OCI-LY7 (cell line): Measurements from ENCODE around the gene MYBPHL.

Experiments used
- CTCF ChIP-seq: fragments of 200-600 bp; sonication (generic); conservative IDR thresholded peaks from 2 replicates; pipeline ENCODE4 v1.5.1; 2014; ENCODE audit warnings: mild to moderate bottlenecking, antibody characterized with exemption, low read length, moderate library complexity, mixed read lengths
- EZH2phosphoT487 ChIP-seq: fragments of 200-600 bp; sonication (generic); IDR thresholded peaks from 2 replicates; pipeline ENCODE4 v1.6.1; 2018; ENCODE audit warnings: low read depth, borderline replicate concordance, mild to moderate bottlenecking, mixed run types, antibody characterized with exemption, low read length, moderate library complexity, mixed read lengths

GRCh38 chr1:109246141-109246551 lies 60.7 kb downstream of the MYBPHL start:
- TF ChIP-seq CTCF (no peak), EZH2phosphoT487 (no peak)
